ENCODE data around the gene BPIFB2.
"Not testable (repeated sequence)": the region's sequence is repeated elsewhere in the genome, so short reads cannot be mapped to it uniquely, and the experiment has no call there.

Gene BPIFB2

GRCh38 chr20:33007376-33008335 lies at the start of gene BPIFB2:
Gene BPIFB2 (plus strand): TSS chr20:33007704. CDS start chr20:33008575, 871 bp downstream.
- Histone ChIP-seq H3K4me3 (no peak within 1 kb of the TSS), H3K27ac (no peak within 1 kb of the TSS)

- H3K27ac ChIP-seq = no peak overlapping the region
- H3K4me3 ChIP-seq = no peak overlapping the region
Observed at GRCh38 chr20:32958574-32958973, 48.9 kb upstream of the BPIFB2 start.

GRCh38 chr20:32959351-32960221 lies 47.9 kb upstream of the BPIFB2 start:
- Histone ChIP-seq H3K4me3 (no peak overlapping the region), H3K27ac (no peak overlapping the region)

- no peak overlapping the region for H3K4me3 ChIP-seq
- no peak overlapping the region for H3K27ac ChIP-seq
Observed at GRCh38 chr20:32960222-32960518, 47.3 kb upstream of the BPIFB2 start.

- Histone ChIP-seq H3K4me3 (no peak overlapping the region), H3K27ac (no peak overlapping the region)
Observed at GRCh38 chr20:32960849-32961731, 46.4 kb upstream of the BPIFB2 start.

GRCh38 chr20:32962053-32962452 lies 45.5 kb upstream of the BPIFB2 start:
- no peak overlapping the region for H3K4me3 ChIP-seq
- no peak overlapping the region for H3K27ac ChIP-seq

- H3K27ac ChIP-seq, H3K4me3 ChIP-seq: not testable (repeated sequence)
Observed at GRCh38 chr20:32962646-32963045, 44.9 kb upstream of the BPIFB2 start.

GRCh38 chr20:32963176-32963575 lies 44.3 kb upstream of the BPIFB2 start:
- H3K4me3 ChIP-seq = no peak overlapping the region
- no peak overlapping the region for H3K27ac ChIP-seq

GRCh38 chr20:32964575-32964974 lies 42.9 kb upstream of the BPIFB2 start:
- Histone ChIP-seq H3K4me3 (no peak overlapping the region), H3K27ac (no peak overlapping the region)

GRCh38 chr20:32965115-32965514 lies 42.4 kb upstream of the BPIFB2 start:
- Histone ChIP-seq H3K4me3 (no peak overlapping the region), H3K27ac (peak overlapping the region in 2 of 21 experiments; percentile 84 to 96)

GRCh38 chr20:32965581-32966373 lies 41.7 kb upstream of the BPIFB2 start:
- Histone ChIP-seq H3K4me3 (no peak overlapping the region), H3K27ac (peak overlapping the region in 2 of 21 experiments; percentile 84 to 96)

- Histone ChIP-seq H3K27ac (peak overlapping the region in 3 of 21 experiments; percentile 81 to 96 (median 84)), H3K4me3 (no peak overlapping the region)
Observed at GRCh38 chr20:32966382-32966781, 41.1 kb upstream of the BPIFB2 start.

GRCh38 chr20:32966881-32967781 lies 40.4 kb upstream of the BPIFB2 start:
- Histone ChIP-seq H3K4me3 (no peak overlapping the region), H3K27ac (peak overlapping the region in 7 of 21 experiments; percentile 3 to 96 (median 58))

GRCh38 chr20:32967961-32968457 lies 39.5 kb upstream of the BPIFB2 start:
- Histone ChIP-seq H3K27ac (peak overlapping the region in 5 of 21 experiments; percentile 8 to 96 (median 81)), H3K4me3 (no peak overlapping the region)

- Histone ChIP-seq H3K4me3 (no peak overlapping the region), H3K27ac (peak overlapping the region in 7 of 21 experiments; percentile 23 to 96 (median 80))
Observed at GRCh38 chr20:32968478-32969241, 38.8 kb upstream of the BPIFB2 start.

GRCh38 chr20:32969356-32970114 lies 38.0 kb upstream of the BPIFB2 start:
- Histone ChIP-seq H3K4me3 (no peak overlapping the region), H3K27ac (peak overlapping the region in 9 of 21 experiments; percentile 9 to 96 (median 77))
